ENCODE results near the gene VCL. TPM values are rescaled to one million over a fixed set of nuclear protein-coding genes. Genes with fewer than 3 reads are reported as not detected.

The VCL gene
- total RNA-seq, 2 experiments from 2014 or later, result 18.5 to 19.7 TPM

DNA sequence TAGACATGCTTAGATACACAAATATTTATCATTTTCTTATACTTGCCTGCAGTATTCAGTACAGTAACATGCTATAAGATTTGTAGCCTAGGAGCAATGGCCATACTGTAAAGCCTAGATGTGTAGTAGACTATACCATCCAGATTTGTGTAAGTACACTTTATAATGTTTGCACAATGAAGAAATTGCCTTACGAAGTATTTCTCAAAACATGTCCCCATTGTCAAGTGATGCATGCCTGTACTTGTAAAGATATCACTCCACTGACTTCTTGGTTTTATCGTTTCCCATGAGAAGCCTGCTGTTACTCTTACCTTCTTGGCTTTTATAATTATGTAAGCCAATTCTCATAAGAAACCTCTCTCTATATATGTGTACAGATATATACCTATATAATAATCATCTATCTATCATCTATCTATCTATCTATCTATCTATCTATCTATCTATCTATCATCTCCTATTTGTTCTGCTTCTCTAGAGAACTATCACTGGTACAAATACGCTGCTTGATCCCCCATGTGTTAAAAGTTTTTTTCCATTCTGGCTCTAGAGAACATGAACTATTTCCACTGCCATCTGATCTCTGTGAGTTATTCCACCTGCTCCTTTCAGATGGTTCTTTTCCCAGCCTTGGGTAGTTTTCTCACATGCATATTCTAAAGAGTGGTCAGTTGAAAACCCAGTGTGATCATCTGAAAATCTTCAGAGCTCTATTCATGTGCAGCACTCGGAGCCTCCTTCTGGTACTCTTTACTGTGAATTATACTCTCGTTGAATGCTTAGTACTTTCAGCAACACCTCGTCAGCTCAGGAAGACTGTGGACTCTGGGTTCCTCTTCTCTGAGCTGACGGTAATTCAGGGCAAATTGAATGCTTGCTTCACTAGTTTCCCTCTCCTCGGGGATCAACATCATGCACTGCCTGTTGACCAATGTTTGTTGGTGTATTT is 14.5 kb upstream of the VCL start:
- Mint-ChIP-seq H3K36me3 (ENCODE audit: low read depth) (no peaks in the 10 kb centered on the region), H3K27ac (peak overlapping the region; percentile 14), H3K9me3 (no peaks in the 10 kb centered on the region), H3K4me3 (no peak overlapping the region), H3K4me1 (ENCODE audit: low read depth) (peaks cover 14% of the 10 kb centered on the region), H3K27me3 (no peaks in the 10 kb centered on the region)
- no peaks in the 10 kb centered on the region for H3K36me3 ChIP-seq (ENCODE audit: insufficient read depth, low read length)
- POLR2A ChIA-PET, result interaction anchor here (0.7 to 1.1 kb wide), 3 partner anchors 9 to 1625 kb away, joined by 3 to 6 read pairs (median 4); partner anchors contain the start of gene VCL
- H3K27me3 ChIP-seq (ENCODE audit: control insufficient read depth in 1 of 2, insufficient read depth in 2 of 2, low read length in 2 of 2), result no peaks in the 10 kb centered on the region
- H3K4me1 ChIP-seq (ENCODE audit: insufficient read depth, low read length), result peaks cover 10% of the 10 kb centered on the region
- H3K4me3 ChIP-seq (ENCODE audit: low read length), result no peak overlapping the region
- ATAC-seq (ENCODE audit: poor library complexity), result no peak
- H3K27ac ChIP-seq (ENCODE audit: low read depth in 1 of 2, low read length in 2 of 2), result no peak overlapping the region
- DNase-seq, result peak in 1 of 14 experiments; percentile 34
- intact Hi-C loops (cut with DNase I, micrococcal nuclease), result loop anchor here in 1 of 2 experiments (1.0 kb wide), 1 partner anchor 14 kb away; no protein-coding TSS in a partner anchor
- H3K9me3 ChIP-seq (ENCODE audit: control insufficient read depth in 1 of 2, insufficient read depth in 1 of 2, low read length in 2 of 2), result no peaks in the 10 kb centered on the region
- TF ChIP-seq, protein P1, sequence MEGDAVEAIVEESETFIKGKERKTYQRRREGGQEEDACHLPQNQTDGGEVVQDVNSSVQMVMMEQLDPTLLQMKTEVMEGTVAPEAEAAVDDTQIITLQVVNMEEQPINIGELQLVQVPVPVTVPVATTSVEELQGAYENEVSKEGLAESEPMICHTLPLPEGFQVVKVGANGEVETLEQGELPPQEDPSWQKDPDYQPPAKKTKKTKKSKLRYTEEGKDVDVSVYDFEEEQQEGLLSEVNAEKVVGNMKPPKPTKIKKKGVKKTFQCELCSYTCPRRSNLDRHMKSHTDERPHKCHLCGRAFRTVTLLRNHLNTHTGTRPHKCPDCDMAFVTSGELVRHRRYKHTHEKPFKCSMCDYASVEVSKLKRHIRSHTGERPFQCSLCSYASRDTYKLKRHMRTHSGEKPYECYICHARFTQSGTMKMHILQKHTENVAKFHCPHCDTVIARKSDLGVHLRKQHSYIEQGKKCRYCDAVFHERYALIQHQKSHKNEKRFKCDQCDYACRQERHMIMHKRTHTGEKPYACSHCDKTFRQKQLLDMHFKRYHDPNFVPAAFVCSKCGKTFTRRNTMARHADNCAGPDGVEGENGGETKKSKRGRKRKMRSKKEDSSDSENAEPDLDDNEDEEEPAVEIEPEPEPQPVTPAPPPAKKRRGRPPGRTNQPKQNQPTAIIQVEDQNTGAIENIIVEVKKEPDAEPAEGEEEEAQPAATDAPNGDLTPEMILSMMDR (IDR thresholded peaks at IDR 0.05), result no peak
- CTCF ChIA-PET, result interaction anchor here (0.7 kb wide), 1 partner anchor 25 kb away, joined by 3 read pairs; no protein-coding TSS in a partner anchor

DNA sequence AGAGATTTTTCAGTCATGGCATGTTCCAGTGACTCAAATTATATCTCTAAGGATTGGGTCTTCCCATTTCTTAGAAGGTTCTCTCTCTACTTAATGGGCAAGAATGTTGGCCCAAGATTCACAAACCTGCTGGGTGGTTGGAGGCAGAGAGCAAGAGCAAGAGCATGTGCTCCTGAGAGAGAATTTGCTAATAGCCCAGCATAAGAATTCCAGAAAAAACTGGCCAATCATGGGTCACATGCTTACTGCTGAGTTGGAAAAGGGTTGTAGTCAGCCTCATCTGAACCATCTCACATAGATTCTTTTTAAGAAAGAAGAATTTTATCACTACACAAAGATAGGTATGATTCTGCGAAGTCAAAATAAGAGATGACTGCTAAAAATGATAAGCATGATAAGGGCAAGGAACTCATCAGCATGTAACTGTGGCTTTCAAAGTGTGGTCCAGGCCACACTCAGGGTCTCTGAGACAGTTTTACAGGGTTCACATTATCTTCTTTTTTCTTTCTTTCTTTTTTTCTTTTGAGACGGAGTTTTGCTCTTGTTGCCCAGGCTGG is 8.2 kb upstream of the VCL start:
- ChIA-PET CTCF (no interaction called here), POLR2A (interaction anchor here (0.8 kb wide), 1 partner anchor 17 kb away, joined by 3 read pairs; no protein-coding TSS in a partner anchor)
- H3K36me3 Mint-ChIP-seq (ENCODE audit: low read depth), result no peaks in the 10 kb centered on the region
- TF ChIP-seq, protein P1 (IDR thresholded peaks at IDR 0.05), result no peak
- Histone ChIP-seq H3K27ac (ENCODE audit: low read depth in 1 of 2, low read length in 2 of 2) (no peak overlapping the region), H3K4me1 (ENCODE audit: insufficient read depth, low read length) (peaks cover 39% of the 10 kb centered on the region), H3K4me3 (ENCODE audit: low read length) (no peak overlapping the region), H3K27me3 (ENCODE audit: control insufficient read depth in 1 of 2, insufficient read depth in 2 of 2, low read length in 2 of 2) (no peaks in the 10 kb centered on the region), H3K9me3 (ENCODE audit: control insufficient read depth in 1 of 2, insufficient read depth in 1 of 2, low read length in 2 of 2) (no peaks in the 10 kb centered on the region), H3K36me3 (ENCODE audit: insufficient read depth, low read length) (no peaks in the 10 kb centered on the region)
- H3K9me3 Mint-ChIP-seq, result peaks cover 4% of the 10 kb centered on the region
- H3K27me3 Mint-ChIP-seq, result no peaks in the 10 kb centered on the region
- ATAC-seq (ENCODE audit: poor library complexity) (no peak), DNase-seq (no peak)
- H3K4me3 Mint-ChIP-seq, result no peak overlapping the region
- intact Hi-C loops (cut with DNase I, micrococcal nuclease), result loop anchor here in 1 of 2 experiments (2.0 to 10.0 kb wide), 3 partner anchors 33 to 595 kb away; no protein-coding TSS in a partner anchor
- peak overlapping the region; percentile 17 for H3K27ac Mint-ChIP-seq
- peaks cover 46% of the 10 kb centered on the region for H3K4me1 Mint-ChIP-seq (ENCODE audit: low read depth)

DNA sequence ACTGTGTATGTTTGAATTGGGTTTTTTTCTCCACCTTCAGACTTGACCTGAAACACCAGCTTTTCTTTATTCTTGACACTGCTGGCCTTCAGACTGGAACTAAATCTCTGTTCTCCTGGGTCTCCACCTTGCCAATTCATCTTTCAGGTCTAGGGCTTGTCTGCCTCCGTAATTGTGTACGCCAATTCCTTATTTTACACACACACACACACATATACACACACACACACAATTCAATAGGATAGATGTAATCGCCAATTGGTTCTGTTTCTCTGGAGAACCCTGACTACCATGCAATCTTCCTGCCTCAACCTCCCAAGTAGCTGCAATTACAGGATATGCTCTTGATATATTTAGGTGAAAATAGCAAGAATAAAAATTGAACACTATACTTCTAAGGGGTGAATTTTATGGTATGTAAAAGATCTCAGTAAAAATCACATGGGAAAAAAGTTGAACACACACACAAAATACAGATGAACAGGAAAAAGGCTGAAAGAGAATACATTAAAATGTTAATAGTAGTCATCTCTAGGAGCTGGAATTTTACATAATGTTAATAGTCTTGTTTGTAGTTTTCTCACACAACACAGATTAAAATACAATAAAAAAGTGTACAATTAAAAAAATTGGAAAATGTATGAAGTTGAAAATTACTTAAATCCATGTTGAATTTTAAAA is 6.6 kb upstream of the VCL start:
- H3K36me3 ChIP-seq (ENCODE audit: insufficient read depth, low read length), result no peaks in the 10 kb centered on the region
- TF ChIP-seq, protein P1 (IDR thresholded peaks at IDR 0.05), result no peak
- no peak for DNase-seq
- no peak overlapping the region for H3K4me3 ChIP-seq (ENCODE audit: low read length)
- Mint-ChIP-seq H3K27ac (peak overlapping the region; percentile 46), H3K9me3 (peaks cover 4% of the 10 kb centered on the region), H3K36me3 (ENCODE audit: low read depth) (no peaks in the 10 kb centered on the region), H3K27me3 (no peaks in the 10 kb centered on the region), H3K4me1 (ENCODE audit: low read depth) (peaks cover 56% of the 10 kb centered on the region), H3K4me3 (peak overlapping the region; percentile 32)
- peak; percentile 5 for ATAC-seq (ENCODE audit: poor library complexity)
- H3K27ac ChIP-seq (ENCODE audit: low read depth in 1 of 2, low read length in 2 of 2), result no peak overlapping the region
- intact Hi-C loops (cut with DNase I, micrococcal nuclease), result loop anchor here in 1 of 2 experiments (2.0 to 10.0 kb wide), 3 partner anchors 35 to 593 kb away; no protein-coding TSS in a partner anchor
- H3K9me3 ChIP-seq (ENCODE audit: control insufficient read depth in 1 of 2, insufficient read depth in 1 of 2, low read length in 2 of 2), result no peaks in the 10 kb centered on the region
- no peaks in the 10 kb centered on the region for H3K27me3 ChIP-seq (ENCODE audit: control insufficient read depth in 1 of 2, insufficient read depth in 2 of 2, low read length in 2 of 2)
- peaks cover 39% of the 10 kb centered on the region for H3K4me1 ChIP-seq (ENCODE audit: insufficient read depth, low read length)
- ChIA-PET CTCF (interaction anchor here (1.0 to 1.2 kb wide), 2 partner anchors 33 to 51 kb away, joined by 3 read pairs; no protein-coding TSS in a partner anchor), POLR2A (interaction anchor here (0.6 to 1.9 kb wide), 15 partner anchors 10 to 1219 kb away, joined by 3 to 15 read pairs (median 6); partner anchors contain the start of gene VDAC2)

Data from CD4-positive, alpha-beta T cell (primary cell).